HCT116 (cell line): Measurements from ENCODE around the gene CENPH. TPM values are rescaled to one million over a fixed set of nuclear protein-coding genes. Genes with fewer than 3 reads are reported as not detected.

ENCODE experiments used
- ATAC-seq: fragments of 200-7000 bp; cut with Tn5 transposase; 2 replicates; pipeline ENCODE4 v1.9.1; 2020; ENCODE audit warnings: mild to moderate bottlenecking, moderate library complexity
- BruUV-seq: library from RNA; stranded (reverse); fragments of 400-500 nt; replicated peaks from 2 replicates; lab custom pipeline; 2021; lab: Mats Ljungman, UMichigan
- CTCF ChIA-PET: fragments of 300-600 bp; sonication (Branson Sonifier 250); formaldehyde crosslinking; loops from one replicate; lab custom pipeline; 2021; ENCODE audit warnings: antibody characterized with exemption; lab: Charles Lee
- POLR2A ChIA-PET: fragments of 300-600, 350-600 bp; sonication (Branson Sonifier 250); formaldehyde crosslinking; loops from one replicate; lab custom pipeline; 2021; ENCODE audit warnings: antibody characterized with exemption; lab: Charles Lee
- RAD21 ChIA-PET, 2 experiments: fragments of 300-600 bp; sonication (Branson Sonifier 250); formaldehyde crosslinking; loops; one replicate each; lab custom pipeline; 2023; ENCODE audit warnings: low total read pairs in 2 of 2; ENCODE audit not compliant: uncharacterized antibody in 2 of 2, unreplicated experiment in 2 of 2, low non-redundant PET in 1 of 2; lab: Charles Lee
- DNase-seq: peaks from one replicate; pipeline ENCODE4 v3.0.0-alpha.2; 2010; ENCODE audit warnings: low read depth, low spot score
- H2AFZ ChIP-seq: fragments of 200-600 bp; shearing (Covaris generic), sonication (generic); 2 replicates; pipeline ENCODE4 v1.6.1; 2017; ENCODE audit warnings: low read depth, mixed run types, mixed read lengths, antibody characterized with exemption, low read length; ENCODE audit not compliant: poor library complexity, severe bottlenecking
- H3K27ac ChIP-seq: 2 replicates; pipeline ENCODE4 v1.5.1; 2012; ENCODE audit warnings: low read depth, low read length
- H3K27me3 ChIP-seq: fragments of 200-600 bp; sonication (generic); 2 replicates; pipeline ENCODE4 v1.6.1; 2016; ENCODE audit warnings: mixed run types, low read length, mixed read lengths; ENCODE audit not compliant: insufficient read depth
- H3K36me3 ChIP-seq, 2 experiments: fragments of 200-500 bp in 1 of 2; fragments of 200-600 bp in 1 of 2; sonication (Bioruptor generic) in 1 of 2; sonication (generic) in 1 of 2; 2 replicates each; pipeline versions ENCODE4 v1.5.1 to v1.6.1; 2014 to 2016; ENCODE audit warnings: low read length in 2 of 2, inconsistent platforms in 1 of 2, mixed read lengths in 1 of 2, mixed run types in 1 of 2; ENCODE audit not compliant: insufficient read depth in 2 of 2, control insufficient read depth in 1 of 2
- H3K4me1 ChIP-seq, 2 experiments: fragments of 200-600 bp in 1 of 2; sonication (generic) in 1 of 2; 2 replicates each; pipeline versions ENCODE4 v1.5.1 to v1.6.1; 2012 to 2017; ENCODE audit warnings: low read length in 2 of 2, inconsistent platforms in 1 of 2, mild to moderate bottlenecking in 1 of 2, mixed read lengths in 1 of 2, mixed run types in 1 of 2, moderate library complexity in 1 of 2; ENCODE audit not compliant: insufficient read depth in 2 of 2, control insufficient read depth in 1 of 2
- H3K4me2 ChIP-seq: fragments of 200-600 bp; sonication (generic); 2 replicates; pipeline ENCODE4 v1.6.1; 2017; ENCODE audit warnings: mixed run types, low read length, mixed read lengths
- H3K4me3 ChIP-seq, 2 experiments: fragments of 200-600 bp in 1 of 2; sonication (generic) in 1 of 2; replicated peaks in 1 of 2; 2 replicates each; pipeline ENCODE4 v1.5.1; 2011 to 2016; ENCODE audit warnings: low read length in 2 of 2, control low read depth in 1 of 2, low read depth in 1 of 2, mild to moderate bottlenecking in 1 of 2, mixed read lengths in 1 of 2, mixed run types in 1 of 2
- H3K79me2 ChIP-seq: fragments of 200-600 bp; sonication (generic); 2 replicates; pipeline ENCODE4 v1.6.1; 2017; ENCODE audit warnings: mild to moderate bottlenecking, mixed run types, low read length, moderate library complexity, mixed read lengths; ENCODE audit not compliant: insufficient read depth
- H3K9ac ChIP-seq: fragments of 200-600 bp; sonication (generic); 2 replicates; pipeline ENCODE4 v1.6.1; 2016; ENCODE audit warnings: low read length, mixed read lengths
- H3K9me2 ChIP-seq: fragments of 200-600 bp; sonication (generic), shearing (Covaris generic); 2 replicates; pipeline ENCODE4 v1.6.1; 2017; ENCODE audit warnings: mixed run types, mild to moderate bottlenecking, moderate library complexity; ENCODE audit not compliant: insufficient read depth
- H3K9me3 ChIP-seq, 2 experiments: fragments of 200-500 bp in 1 of 2; fragments of 200-600 bp in 1 of 2; sonication (Bioruptor generic) in 1 of 2; sonication (generic) in 1 of 2; 2 replicates each; pipeline ENCODE4 v1.6.1; 2014 to 2017; ENCODE audit warnings: low read length in 2 of 2, mixed read lengths in 2 of 2, inconsistent platforms in 1 of 2, low read depth in 1 of 2, mild to moderate bottlenecking in 1 of 2, mixed run types in 1 of 2, moderate library complexity in 1 of 2; ENCODE audit not compliant: control insufficient read depth in 1 of 2, insufficient read depth in 1 of 2
- H4K20me1 ChIP-seq: fragments of 200-600 bp; sonication (generic), shearing (Covaris generic); 2 replicates; pipeline ENCODE4 v1.6.1; 2017; ENCODE audit warnings: mixed run types, mild to moderate bottlenecking, moderate library complexity; ENCODE audit not compliant: insufficient read depth
- CEBPB ChIP-seq: IDR thresholded peaks from 2 replicates; pipeline ENCODE4 v1.6.1; 2012; ENCODE audit warnings: low read depth
- EGR1 ChIP-seq: IDR thresholded peaks from 2 replicates; pipeline ENCODE4 v1.6.1; 2012; ENCODE audit warnings: low read depth
- ELF1 ChIP-seq: IDR thresholded peaks from 2 replicates; pipeline ENCODE4 v1.6.1; 2012; ENCODE audit warnings: low read depth, borderline replicate concordance
- EZH2 ChIP-seq: fragments of 200-600 bp; sonication (generic); IDR thresholded peaks from 2 replicates; pipeline ENCODE4 v1.6.1; 2017; ENCODE audit warnings: antibody characterized with exemption, mixed run types
- FOSL1 ChIP-seq: IDR thresholded peaks from 2 replicates; pipeline ENCODE4 v1.6.1; 2012; ENCODE audit warnings: low read depth
- POLR2A ChIP-seq: IDR thresholded peaks from 2 replicates; pipeline ENCODE4 v1.7.0; 2011; ENCODE audit warnings: borderline replicate concordance; ENCODE audit not compliant: insufficient read depth, insufficient read length; ENCODE audit errors: extremely low read depth
- POLR2AphosphoS5 ChIP-seq: IDR thresholded peaks from 2 replicates; pipeline ENCODE4 v1.6.1; 2011; ENCODE audit warnings: mild to moderate bottlenecking, low read depth, low read length, moderate library complexity
- RAD21 ChIP-seq: IDR thresholded peaks from 2 replicates; pipeline ENCODE4 v1.6.1; 2012; ENCODE audit warnings: low read depth, mild to moderate bottlenecking
- SP1 ChIP-seq: IDR thresholded peaks from 2 replicates; pipeline ENCODE4 v1.6.1; 2012; ENCODE audit warnings: low read depth
- TCF7L2 ChIP-seq: IDR thresholded peaks from 2 replicates; pipeline ENCODE4 v1.7.0; 2011; ENCODE audit warnings: borderline replicate concordance, inconsistent platforms; ENCODE audit not compliant: insufficient read depth, insufficient read length; ENCODE audit errors: extremely low read depth
- YY1 ChIP-seq: IDR thresholded peaks from 2 replicates; pipeline ENCODE4 v1.6.1; 2011; ENCODE audit warnings: low read length, low read depth, moderate library complexity, mild to moderate bottlenecking; ENCODE audit not compliant: insufficient replicate concordance; ENCODE audit errors: extremely low read depth
- ZFX ChIP-seq: fragments of 450-650 bp; IDR thresholded peaks from 2 replicates; pipeline ENCODE4 v1.6.1; 2017
- ZNF274 ChIP-seq: fragments of 200-500 bp; sonication (Bioruptor generic); IDR thresholded peaks from 2 replicates; pipeline ENCODE4 v1.6.1; 2014; ENCODE audit warnings: mild to moderate bottlenecking, low read depth, low read length, inconsistent platforms
- intact Hi-C: fragments of 100-400 bp; cut with micrococcal nuclease; formaldehyde crosslinking; loops from 2 replicates; pipeline ENCODE4 v1.10.0; 2022
- total RNA-seq: library from RNA; stranded (reverse); gene quantifications from one replicate; pipeline ENCODE4 v1.2.1, GENCODE V29; 2021; ENCODE audit not compliant: unreplicated experiment
- TF ChIP-seq, protein P1 (sequence below): IDR thresholded peaks from 2 replicates; pipeline ENCODE4 v1.6.1; 2011; ENCODE audit warnings: mild to moderate bottlenecking, low read length, moderate library complexity; ENCODE audit not compliant: insufficient replicate concordance; ENCODE audit errors: extremely low read depth

Gene CENPH
- total RNA-seq, 1 experiment from 2014 or later = 23.4 TPM

DNA sequence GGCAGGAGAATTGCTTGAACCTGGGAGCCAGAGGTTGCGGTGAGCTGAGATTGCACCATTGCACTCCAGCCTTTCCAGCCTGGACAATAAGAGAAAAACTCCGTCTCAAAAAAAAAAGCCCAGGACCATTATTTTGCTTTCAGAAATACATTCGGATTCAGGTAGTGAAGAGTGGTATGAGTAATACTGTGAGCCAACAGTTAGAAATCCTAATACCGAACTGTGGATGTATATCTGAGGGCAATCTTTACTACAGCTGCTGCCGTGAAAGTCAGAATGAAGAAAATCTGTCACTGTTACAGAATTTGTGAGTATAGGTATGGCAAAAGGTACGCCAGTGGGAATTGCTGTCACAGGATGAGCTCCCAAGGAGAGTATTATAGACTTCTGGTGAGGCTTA is 41.9 kb downstream of the CENPH start:
- peaks cover 8 to 10% of the 10 kb centered on the region in 2 experiments; a peak in 3 of 4 replicates for H3K36me3 ChIP-seq
- H3K9ac ChIP-seq = no peak overlapping the region
- RAD21 ChIA-PET = no interaction called here
- no peak for ATAC-seq
- no peaks in the 10 kb centered on the region for H3K9me2 ChIP-seq
- no peak overlapping the region for H2AFZ ChIP-seq
- peaks cover 15% of the 10 kb centered on the region for H3K79me2 ChIP-seq
- H3K27ac ChIP-seq = no peak overlapping the region
- H3K9me3 ChIP-seq = no peaks in the 10 kb centered on the region
- no peak overlapping the region for H3K4me3 ChIP-seq
- TF ChIP-seq RAD21 = no peak
- TF ChIP-seq FOSL1 = no peak
- TF ChIP-seq POLR2A = no peak
- TF ChIP-seq ELF1 = no peak
- TF ChIP-seq TCF7L2 = no peak
- TF ChIP-seq ZNF274 = no peak
- TF ChIP-seq EZH2 = no peak
- no peak for TF ChIP-seq SP1
- no peak for TF ChIP-seq POLR2AphosphoS5
- no peak for TF ChIP-seq ZFX
- TF ChIP-seq EGR1 = no peak
- no peak for TF ChIP-seq YY1
- TF ChIP-seq CEBPB = no peak
- TF ChIP-seq, protein P1, sequence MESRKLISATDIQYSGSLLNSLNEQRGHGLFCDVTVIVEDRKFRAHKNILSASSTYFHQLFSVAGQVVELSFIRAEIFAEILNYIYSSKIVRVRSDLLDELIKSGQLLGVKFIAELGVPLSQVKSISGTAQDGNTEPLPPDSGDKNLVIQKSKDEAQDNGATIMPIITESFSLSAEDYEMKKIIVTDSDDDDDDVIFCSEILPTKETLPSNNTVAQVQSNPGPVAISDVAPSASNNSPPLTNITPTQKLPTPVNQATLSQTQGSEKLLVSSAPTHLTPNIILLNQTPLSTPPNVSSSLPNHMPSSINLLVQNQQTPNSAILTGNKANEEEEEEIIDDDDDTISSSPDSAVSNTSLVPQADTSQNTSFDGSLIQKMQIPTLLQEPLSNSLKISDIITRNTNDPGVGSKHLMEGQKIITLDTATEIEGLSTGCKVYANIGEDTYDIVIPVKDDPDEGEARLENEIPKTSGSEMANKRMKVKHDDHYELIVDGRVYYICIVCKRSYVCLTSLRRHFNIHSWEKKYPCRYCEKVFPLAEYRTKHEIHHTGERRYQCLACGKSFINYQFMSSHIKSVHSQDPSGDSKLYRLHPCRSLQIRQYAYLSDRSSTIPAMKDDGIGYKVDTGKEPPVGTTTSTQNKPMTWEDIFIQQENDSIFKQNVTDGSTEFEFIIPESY = no peak
- TF ChIP-seq, all 23 proteins: peak for 0
- ChIA-PET POLR2A (no interaction called here), CTCF (no interaction called here)
- Histone ChIP-seq H4K20me1 (no peaks in the 10 kb centered on the region), H3K4me2 (no peak overlapping the region), H3K27me3 (no peaks in the 10 kb centered on the region), H3K4me1 (peaks cover 0 to 15% of the 10 kb centered on the region in 2 experiments; a peak in 3 of 4 replicates)
- no TSS peak for BruUV-seq
- intact Hi-C loops = no loop called here
- no peak for DNase-seq
